ENCODE data around the gene TRIM41. TPM values are rescaled to one million over a fixed set of nuclear protein-coding genes. Genes with fewer than 3 reads are reported as not detected.

The TRIM41 gene
- total and polyA plus RNA-seq, 2 of the 13 experiments (the other 11 are each of a cell fraction or from before 2014, with no cell fraction given) = 10.2 to 16.7 TPM

GRCh38 chr5:181245427-181246275 is 22.6 kb downstream of the TRIM41 start (continued):
- TF ChIP-seq NR1H2 (CRISPR knock-in tag; IDR thresholded peaks at IDR 0.05; ENCODE audit: borderline replicate concordance, low read depth) = no peak
- no peak for TF ChIP-seq ZNF280D (CRISPR knock-in tag; IDR thresholded peaks at IDR 0.05)
- no peak for TF ChIP-seq ZNF530 (CRISPR knock-in tag; IDR thresholded peaks at IDR 0.05; ENCODE audit: low read depth)
- TF ChIP-seq PHF21A (CRISPR knock-in tag; IDR thresholded peaks at IDR 0.05) = no peak
- peak; percentile 46; the same call in 1 of the 2 replicates for TF ChIP-seq SP2 (CRISPR knock-in tag; IDR thresholded peaks at IDR 0.05)
- no peak for TF ChIP-seq ZNF33A (CRISPR knock-in tag; IDR thresholded peaks at IDR 0.05; ENCODE audit: borderline replicate concordance)
- no peak for TF ChIP-seq MYNN (CRISPR knock-in tag; IDR thresholded peaks at IDR 0.05; ENCODE audit: low read depth)
- no peak for TF ChIP-seq ZFYVE20 (CRISPR knock-in tag; IDR thresholded peaks at IDR 0.05; ENCODE audit: borderline replicate concordance, low read depth)
- no peak for TF ChIP-seq ZNF318 (CRISPR knock-in tag; IDR thresholded peaks at IDR 0.05)
- TF ChIP-seq EP300 (IDR thresholded peaks at IDR 0.05; ENCODE audit: low read depth in 2 of 2, low read length in 2 of 2) = no peak
- TF ChIP-seq EP300 (CRISPR knock-in tag; IDR thresholded peaks at IDR 0.05; ENCODE audit: borderline replicate concordance) = no peak
- no peak for TF ChIP-seq ZNF780A (CRISPR knock-in tag; IDR thresholded peaks at IDR 0.05)
- TF ChIP-seq ARNTL (CRISPR knock-in tag; IDR thresholded peaks at IDR 0.05) = 0 out of 2 replicates have a peak, but pooled peaks have one; percentile 7
- no peak for TF ChIP-seq HNRNPK (IDR thresholded peaks at IDR 0.05; ENCODE audit: low read depth, low read length, poor library complexity, severe bottlenecking)
- TF ChIP-seq ZNF773 (CRISPR knock-in tag; IDR thresholded peaks at IDR 0.05; ENCODE audit: borderline replicate concordance) = no peak
- TF ChIP-seq LCORL (IDR thresholded peaks at IDR 0.05) = no peak
- TF ChIP-seq LCORL (CRISPR knock-in tag; IDR thresholded peaks at IDR 0.05) = no peak
